Heart right ventricle (tissue), 16 donors: Measurements from ENCODE around the gene OTOP3. TPM values are rescaled to one million over a fixed set of nuclear protein-coding genes. Genes with fewer than 3 reads are reported as not detected.

Experiments used
- ATAC-seq, 8 donors: fragments of 200-7000 bp; cut with Tn5 transposase; one replicate each; pipeline ENCODE4 v1.9.1; 2020; ENCODE audit warnings: mild to moderate bottlenecking in 8 of 8, moderate library complexity in 8 of 8, moderate number of reproducible peaks in 1 of 8
- DNase-seq, 2 donors: peaks; one replicate each; pipeline ENCODE4 v3.0.0-alpha.2; 2020
- H3K27ac ChIP-seq, 10 donors: fragments of 200-600 bp; sonication (generic) in 2 of 10; one replicate each; pipeline versions ENCODE4 v1.5.0 to v1.8.0; 2020 to 2022; ENCODE audit warnings: mild to moderate bottlenecking in 3 of 10
- H3K27me3 ChIP-seq, 7 donors: fragments of 200-600 bp; one replicate each; pipeline ENCODE4 v1.8.0; 2021 to 2022; ENCODE audit warnings: mild to moderate bottlenecking in 2 of 7
- H3K36me3 ChIP-seq, 9 donors: fragments of 200-600 bp; sonication (generic) in 1 of 9; one replicate each; pipeline versions ENCODE4 v1.5.0 to v1.8.0; 2020 to 2022; ENCODE audit warnings: mild to moderate bottlenecking in 2 of 9
- H3K4me1 ChIP-seq, 9 donors: fragments of 200-600 bp; sonication (generic) in 1 of 9; one replicate each; pipeline versions ENCODE4 v1.5.0 to v1.8.0; 2020 to 2022; ENCODE audit warnings: mild to moderate bottlenecking in 4 of 9
- H3K4me3 ChIP-seq, 10 donors: fragments of 200-600 bp; sonication (generic) in 2 of 10; one replicate each; pipeline versions ENCODE4 v1.5.0 to v1.8.0; 2020 to 2022; ENCODE audit warnings: mild to moderate bottlenecking in 7 of 10, moderate library complexity in 2 of 10
- H3K9me3 ChIP-seq, 11 donors: fragments of 200-600 bp in 10 of 11; sonication (generic) in 2 of 11; one replicate each; pipeline versions ENCODE4 v1.5.0 to v1.8.0; 2013 to 2022; ENCODE audit warnings: mild to moderate bottlenecking in 2 of 11, control low read depth in 1 of 11, moderate library complexity in 1 of 11
- WGBS, 2 donors: extraction: QIAGEN DNeasy Blood & Tissue Kit; methylation state at CpG; one replicate each; pipeline ENCODE4 v1.1.7; 2013; ENCODE audit warnings: inconsistent platforms in 1 of 2; 5-methylcytosine and 5-hydroxymethylcytosine counted together
- intact Hi-C, 10 donors: fragments of 100-400 bp; cut with DNase I; formaldehyde crosslinking; loops; one replicate each; pipeline versions ENCODE4 v1.11.1 to v1.14.2; 2022
- polyA plus RNA-seq, 2 donors: library from polyadenylated mRNA; stranded (reverse); fragments of 200-250 nt; gene quantifications; one replicate each; pipeline ENCODE4 v1.2.3, GENCODE V29; 2013
- total RNA-seq, 10 donors: library from RNA; stranded (reverse); fragmentation: NEBNext Ultra II Directional in 3 of 10; extraction: Animal tissue kit (Norgen Biotek cat#: 25700) in 3 of 10; gene quantifications; one replicate each; pipeline versions ENCODE4 v1.2.1 to v1.2.4, GENCODE V29; 2021 to 2023
- TF ChIP-seq, protein P1 (sequence below), 9 donors: fragments of 200-600 bp; sonication (generic) in 2 of 9; IDR thresholded peaks; one replicate each; pipeline versions ENCODE4 v1.5.0 to v1.8.0; 2021 to 2022; ENCODE audit warnings: antibody characterized with exemption in 9 of 9, mild to moderate bottlenecking in 5 of 9, moderate library complexity in 1 of 9
- donor health status: Arrhythmogenic right ventricular cardiomyopathy.
- donor health status: ischemic (EF 13 %, LVEDD 7.1; RV severe dilation, severe dysfunction).
- donor health status: healthy with polysubstance abuse.
- donor health status: DM: no; HTN: yes; CAD: no.
- donor health status: DM: no; HTN: no; CAD: no.
- donor health status: ischemic (EF 25% LVEDD 6.9; RV normal size, moderate dysfunction).
- donor health status: ischemic (EF 25% LVEDD 5.7; RV mildly dilated, moderate dysfunction).
- donor health status: healthy.
- donor health status: DM: yes; HTN: yes; CAD: no.
- donor health status: Ischemic cardiomyopathy.
- donor health status: ischemic (EF 35%, LVEDD 5.7; RV mildly dilated, moderate dysfunction).
- donor health status: nonischemic (EF 11% LVEDD 7.7; RV severe dilation, severe dysfunction).
- donor health status: DM: yes; HTN: yes; CAD: no.
- donor health status: PGD.
- donor health status: ischemic (EF 29% LVEDD 5.4; RV normal size, mild dysfunction).
- donor health status: nonischemic (EF 23%, LVEDD 6.1; RV moderate dilation, normal function).

OTOP3 gene
- total and polyA plus RNA-seq, 12 donors, result not detected

DNA sequence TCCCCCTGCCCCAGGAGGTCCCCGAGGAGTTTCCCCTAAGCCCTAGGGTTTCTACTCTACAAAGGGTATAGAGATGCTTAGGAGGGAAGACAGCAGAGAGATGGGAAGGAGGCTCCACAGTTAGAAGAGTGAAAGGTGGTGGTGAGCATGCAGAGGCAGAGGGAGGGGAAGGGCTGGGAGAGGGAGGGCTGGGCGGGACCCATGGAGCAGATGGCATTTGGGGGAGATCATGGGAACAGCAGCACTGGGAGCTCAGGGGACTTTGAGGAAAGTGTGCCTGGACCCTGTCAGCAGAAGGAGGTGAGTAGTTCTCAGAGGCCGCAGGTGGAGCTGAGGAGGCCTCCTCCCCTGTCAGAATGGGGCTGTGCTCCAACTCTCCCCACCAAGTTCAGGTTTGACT, 650 bp upstream of the OTOP3 start:
- no peak overlapping the region for H3K4me3 ChIP-seq
- DNase-seq, result no peak
- H3K9me3 ChIP-seq, result no peaks in the 10 kb centered on the region
- intact Hi-C loops, result no loop called here
- TF ChIP-seq, protein P1, sequence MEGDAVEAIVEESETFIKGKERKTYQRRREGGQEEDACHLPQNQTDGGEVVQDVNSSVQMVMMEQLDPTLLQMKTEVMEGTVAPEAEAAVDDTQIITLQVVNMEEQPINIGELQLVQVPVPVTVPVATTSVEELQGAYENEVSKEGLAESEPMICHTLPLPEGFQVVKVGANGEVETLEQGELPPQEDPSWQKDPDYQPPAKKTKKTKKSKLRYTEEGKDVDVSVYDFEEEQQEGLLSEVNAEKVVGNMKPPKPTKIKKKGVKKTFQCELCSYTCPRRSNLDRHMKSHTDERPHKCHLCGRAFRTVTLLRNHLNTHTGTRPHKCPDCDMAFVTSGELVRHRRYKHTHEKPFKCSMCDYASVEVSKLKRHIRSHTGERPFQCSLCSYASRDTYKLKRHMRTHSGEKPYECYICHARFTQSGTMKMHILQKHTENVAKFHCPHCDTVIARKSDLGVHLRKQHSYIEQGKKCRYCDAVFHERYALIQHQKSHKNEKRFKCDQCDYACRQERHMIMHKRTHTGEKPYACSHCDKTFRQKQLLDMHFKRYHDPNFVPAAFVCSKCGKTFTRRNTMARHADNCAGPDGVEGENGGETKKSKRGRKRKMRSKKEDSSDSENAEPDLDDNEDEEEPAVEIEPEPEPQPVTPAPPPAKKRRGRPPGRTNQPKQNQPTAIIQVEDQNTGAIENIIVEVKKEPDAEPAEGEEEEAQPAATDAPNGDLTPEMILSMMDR (IDR thresholded peaks at IDR 0.05), result no peak
- H3K36me3 ChIP-seq, result no peaks in the 10 kb centered on the region
- H3K27ac ChIP-seq, result no peak overlapping the region
- H3K27me3 ChIP-seq, result peaks cover 9 to 87% (median 78%) of the 10 kb centered on the region in 7 donors
- 46 to 63% methylated on average over 3 of the region's 3 CpGs for WGBS, 2 donors
- ATAC-seq, result no peak
- peaks cover 0 to 11% (median 9%) of the 10 kb centered on the region in 9 donors for H3K4me1 ChIP-seq

DNA sequence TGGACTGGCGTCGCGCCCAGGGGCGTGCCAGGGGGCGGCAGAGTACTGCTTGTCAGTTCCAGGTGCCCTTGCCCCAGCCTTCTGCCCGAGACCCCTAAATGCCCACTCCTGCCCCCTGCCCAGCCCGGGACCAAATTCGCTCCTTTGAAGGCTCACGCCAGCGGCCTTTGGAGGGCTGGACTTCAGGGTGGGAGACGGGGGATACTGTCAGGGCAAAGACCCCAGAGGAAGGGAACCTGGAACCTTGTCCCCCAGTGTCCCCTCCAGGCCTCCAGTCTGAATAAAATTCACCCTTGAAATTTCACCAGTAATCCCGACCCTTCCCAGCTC, 737 bp downstream of the OTOP3 start:
- H3K4me3 ChIP-seq, result no peak overlapping the region
- H3K4me1 ChIP-seq, result peaks cover 0 to 11% (median 9%) of the 10 kb centered on the region in 9 donors
- H3K36me3 ChIP-seq, result no peaks in the 10 kb centered on the region
- DNase-seq, result no peak
- H3K9me3 ChIP-seq, result no peaks in the 10 kb centered on the region
- intact Hi-C loops, result no loop called here
- H3K27me3 ChIP-seq, result peaks cover 9 to 87% (median 71%) of the 10 kb centered on the region in 7 donors
- no peak overlapping the region for H3K27ac ChIP-seq
- WGBS, 2 donors, result 13 to 18% methylated on average over 12 of the region's 12 CpGs
- TF ChIP-seq, protein P1 (IDR thresholded peaks at IDR 0.05), result no peak
- ATAC-seq, result no peak

DNA sequence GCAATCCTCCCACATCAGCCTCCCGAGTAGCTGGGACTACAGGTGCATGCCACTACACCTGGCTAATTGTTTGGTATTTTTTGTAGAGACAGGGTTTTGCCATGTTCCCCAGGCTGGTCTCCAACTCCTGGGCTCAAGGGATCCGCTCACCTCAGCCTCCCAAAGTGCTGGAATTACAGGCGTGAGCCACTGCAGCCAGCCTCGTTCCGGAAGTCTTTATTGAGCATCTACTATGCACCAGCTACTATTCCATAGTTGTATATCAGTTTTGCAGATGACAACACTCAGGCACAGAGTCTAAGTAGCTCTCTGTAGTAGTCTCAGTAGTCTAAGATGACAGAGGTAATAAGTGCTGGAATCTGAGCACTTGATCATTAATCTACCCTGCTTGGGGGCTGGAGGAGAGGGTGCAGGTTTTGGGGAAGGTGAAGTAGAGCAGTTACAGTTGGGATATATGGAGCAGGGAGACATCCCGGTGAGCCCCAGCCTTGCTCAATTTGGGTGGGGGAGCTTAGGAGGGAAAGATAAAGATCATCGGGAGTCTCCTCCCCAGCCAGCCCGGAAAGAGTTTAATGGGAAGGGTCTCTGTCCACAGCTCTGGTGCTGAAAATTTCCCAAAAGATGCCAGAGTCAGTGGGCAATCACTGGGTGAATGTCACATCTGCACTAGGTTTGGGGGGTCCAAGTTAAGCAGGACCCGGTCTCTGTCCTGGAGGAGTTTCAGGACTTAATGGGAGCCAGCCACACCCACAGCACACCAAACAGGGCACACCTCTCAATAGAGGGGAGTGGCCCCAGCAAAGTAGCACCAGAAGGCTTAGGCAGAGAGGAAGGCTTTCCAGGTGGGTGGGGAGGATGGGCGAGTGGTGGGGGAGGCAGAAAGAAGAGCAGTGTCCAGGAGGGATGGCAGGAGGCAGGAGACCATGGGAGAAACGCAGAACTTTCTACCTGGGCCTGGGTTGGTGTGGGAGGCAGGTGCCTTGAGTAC, 1.7 kb downstream of the OTOP3 start:
- H3K4me1 ChIP-seq, result peaks cover 0 to 11% (median 9%) of the 10 kb centered on the region in 9 donors
- no peak for ATAC-seq
- H3K27me3 ChIP-seq, result peaks cover 9 to 87% (median 71%) of the 10 kb centered on the region in 7 donors
- TF ChIP-seq, protein P1 (IDR thresholded peaks at IDR 0.05), result no peak
- intact Hi-C loops, result no loop called here
- no peaks in the 10 kb centered on the region for H3K9me3 ChIP-seq
- H3K4me3 ChIP-seq, result no peak overlapping the region
- no peak for DNase-seq
- no peaks in the 10 kb centered on the region for H3K36me3 ChIP-seq
- no peak overlapping the region for H3K27ac ChIP-seq
- WGBS, 2 donors, result 50 to 52% methylated on average over 11 of the region's 11 CpGs

DNA sequence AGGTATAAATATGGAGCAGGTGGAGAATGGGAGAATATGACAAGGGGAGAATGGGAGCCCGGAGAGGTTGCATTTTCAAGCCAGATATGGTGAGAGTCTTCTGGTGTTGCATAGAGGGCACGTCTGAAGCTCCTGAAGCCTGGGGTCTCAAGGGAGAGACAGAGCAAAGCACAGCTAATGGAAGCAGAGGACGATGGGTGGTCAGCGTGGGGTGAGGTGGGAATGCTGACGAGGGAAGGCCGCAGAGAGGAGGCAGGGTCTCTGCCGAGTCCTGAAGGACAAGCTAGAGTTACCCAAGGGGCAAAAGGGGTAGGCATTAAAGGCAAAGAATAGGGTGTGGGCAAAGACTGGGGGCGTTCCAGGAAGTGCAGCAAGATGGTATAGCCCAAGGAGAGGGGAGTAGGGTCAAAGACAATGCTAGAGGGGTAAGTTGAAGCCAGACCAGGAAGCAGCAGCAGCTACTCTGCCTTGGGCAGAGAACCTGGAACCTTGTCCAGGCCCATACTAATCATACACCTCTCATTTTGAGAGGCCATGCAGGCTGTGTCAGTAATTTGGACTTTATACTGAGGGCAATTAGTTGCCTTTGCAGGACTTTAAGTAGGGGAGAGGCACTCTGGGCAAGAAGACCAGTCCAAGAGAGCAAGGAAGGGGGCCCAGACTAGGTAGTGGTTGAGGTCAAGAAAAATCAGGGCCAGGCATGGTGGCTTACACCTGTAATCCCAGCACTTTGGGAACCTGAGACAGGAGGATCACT, 2.7 kb downstream of the OTOP3 start:
- Histone ChIP-seq H3K36me3 (no peaks in the 10 kb centered on the region), H3K4me1 (peaks cover 0 to 11% (median 9%) of the 10 kb centered on the region in 9 donors), H3K9me3 (no peaks in the 10 kb centered on the region), H3K27me3 (peaks cover 9 to 87% (median 71%) of the 10 kb centered on the region in 7 donors), H3K4me3 (no peak overlapping the region), H3K27ac (no peak overlapping the region)
- ATAC-seq, result no peak
- TF ChIP-seq, protein P1 (IDR thresholded peaks at IDR 0.05), result no peak
- WGBS, 2 donors, result 57 to 58% methylated on average over 8 of the region's 8 CpGs
- intact Hi-C loops, result no loop called here
- no peak for DNase-seq
